Lower lobe of right lung (tissue), 2 donors: ENCODE measurements around the gene MED12L. TPM values are rescaled to one million over a fixed set of nuclear protein-coding genes. Genes with fewer than 3 reads are reported as not detected.

Experiments
- ATAC-seq, 2 donors: fragments of 200-7000 bp; cut with Tn5 transposase; one replicate each; pipeline ENCODE4 v1.9.1; 2020 to 2022; ENCODE audit warnings: mild to moderate bottlenecking in 2 of 2, moderate library complexity in 2 of 2
- DNase-seq: peaks from one replicate; pipeline ENCODE4 v3.0.0-alpha.2; 2020
- H3K27ac ChIP-seq: fragments of 200-600 bp; one replicate; pipeline ENCODE4 v1.8.0; 2022
- H3K27me3 ChIP-seq: fragments of 200-600 bp; one replicate; pipeline ENCODE4 v1.8.0; 2022; ENCODE audit warnings: low read depth
- H3K36me3 ChIP-seq: fragments of 200-600 bp; one replicate; pipeline ENCODE4 v1.8.0; 2022; ENCODE audit warnings: mild to moderate bottlenecking
- H3K4me1 ChIP-seq: fragments of 200-600 bp; one replicate; pipeline ENCODE4 v1.8.0; 2022
- H3K4me3 ChIP-seq: fragments of 200-600 bp; one replicate; pipeline ENCODE4 v1.8.0; 2022; ENCODE audit warnings: mild to moderate bottlenecking
- H3K9me3 ChIP-seq: fragments of 200-600 bp; one replicate; pipeline ENCODE4 v1.8.0; 2022
- intact Hi-C: fragments of 100-400 bp; cut with DNase I; formaldehyde crosslinking; loops from one replicate; pipeline ENCODE4 v1.11.0; 2022
- total RNA-seq: library from RNA; stranded (reverse); fragmentation: NEBNext Ultra II Directional; extraction: Animal tissue kit (Norgen Biotek cat#: 25700); gene quantifications from one replicate; pipeline ENCODE4 v1.2.1, GENCODE V29; 2021
- TF ChIP-seq, protein P1 (sequence below): fragments of 200-600 bp; IDR thresholded peaks from one replicate; pipeline ENCODE4 v1.8.0; 2022; ENCODE audit warnings: antibody characterized with exemption, mild to moderate bottlenecking
- donor health status: DM: no; HTN: yes; CAD: no; lungs with severe emphysema.

Gene MED12L
- total RNA-seq, 1 donor from 2014 or later = 0.44 TPM

GRCh38 chr3:151119188-151119587 lies 33.7 kb downstream of the MED12L start:
- DNase-seq (no peak), ATAC-seq (no peak)
- intact Hi-C loops = no loop called here
- no peaks in the 10 kb centered on the region for H3K9me3 ChIP-seq
- no peaks in the 10 kb centered on the region for H3K4me1 ChIP-seq
- TF ChIP-seq, protein P1, sequence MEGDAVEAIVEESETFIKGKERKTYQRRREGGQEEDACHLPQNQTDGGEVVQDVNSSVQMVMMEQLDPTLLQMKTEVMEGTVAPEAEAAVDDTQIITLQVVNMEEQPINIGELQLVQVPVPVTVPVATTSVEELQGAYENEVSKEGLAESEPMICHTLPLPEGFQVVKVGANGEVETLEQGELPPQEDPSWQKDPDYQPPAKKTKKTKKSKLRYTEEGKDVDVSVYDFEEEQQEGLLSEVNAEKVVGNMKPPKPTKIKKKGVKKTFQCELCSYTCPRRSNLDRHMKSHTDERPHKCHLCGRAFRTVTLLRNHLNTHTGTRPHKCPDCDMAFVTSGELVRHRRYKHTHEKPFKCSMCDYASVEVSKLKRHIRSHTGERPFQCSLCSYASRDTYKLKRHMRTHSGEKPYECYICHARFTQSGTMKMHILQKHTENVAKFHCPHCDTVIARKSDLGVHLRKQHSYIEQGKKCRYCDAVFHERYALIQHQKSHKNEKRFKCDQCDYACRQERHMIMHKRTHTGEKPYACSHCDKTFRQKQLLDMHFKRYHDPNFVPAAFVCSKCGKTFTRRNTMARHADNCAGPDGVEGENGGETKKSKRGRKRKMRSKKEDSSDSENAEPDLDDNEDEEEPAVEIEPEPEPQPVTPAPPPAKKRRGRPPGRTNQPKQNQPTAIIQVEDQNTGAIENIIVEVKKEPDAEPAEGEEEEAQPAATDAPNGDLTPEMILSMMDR = no peak
- no peaks in the 10 kb centered on the region for H3K36me3 ChIP-seq
- no peak overlapping the region for H3K27ac ChIP-seq
- no peaks in the 10 kb centered on the region for H3K27me3 ChIP-seq
- H3K4me3 ChIP-seq = no peak overlapping the region

- H3K27me3 ChIP-seq = no peaks in the 10 kb centered on the region
- no peaks in the 10 kb centered on the region for H3K4me1 ChIP-seq
- H3K4me3 ChIP-seq = no peak overlapping the region
- H3K9me3 ChIP-seq = no peaks in the 10 kb centered on the region
- ATAC-seq = no peak
- intact Hi-C loops = no loop called here
- TF ChIP-seq, protein P1 = no peak
- DNase-seq = no peak
- H3K27ac ChIP-seq = no peak overlapping the region
- no peaks in the 10 kb centered on the region for H3K36me3 ChIP-seq
Observed at GRCh38 chr3:151120409-151120808, 34.9 kb downstream of the MED12L start.

GRCh38 chr3:151121016-151121415 lies 35.6 kb downstream of the MED12L start:
- H3K27ac ChIP-seq = no peak overlapping the region

GRCh38 chr3:151123827-151124226 lies 38.4 kb downstream of the MED12L start:
- Histone ChIP-seq H3K27ac (no peak overlapping the region), H3K4me1 (no peaks in the 10 kb centered on the region), H3K9me3 (no peaks in the 10 kb centered on the region), H3K4me3 (no peak overlapping the region), H3K27me3 (no peaks in the 10 kb centered on the region), H3K36me3 (no peaks in the 10 kb centered on the region)
- TF ChIP-seq, protein P1 = no peak
- DNase-seq (no peak), ATAC-seq (no peak)
- intact Hi-C loops = no loop called here

More at GRCh38 chr3:151121016-151121415, 35.6 kb downstream of the MED12L start:
- H3K4me1 ChIP-seq = no peaks in the 10 kb centered on the region
- no peaks in the 10 kb centered on the region for H3K9me3 ChIP-seq
- TF ChIP-seq, protein P1 = no peak
- no peaks in the 10 kb centered on the region for H3K36me3 ChIP-seq
- DNase-seq (no peak), ATAC-seq (no peak)
- H3K27me3 ChIP-seq = no peaks in the 10 kb centered on the region
- intact Hi-C loops = no loop called here
- no peak overlapping the region for H3K4me3 ChIP-seq

DNA sequence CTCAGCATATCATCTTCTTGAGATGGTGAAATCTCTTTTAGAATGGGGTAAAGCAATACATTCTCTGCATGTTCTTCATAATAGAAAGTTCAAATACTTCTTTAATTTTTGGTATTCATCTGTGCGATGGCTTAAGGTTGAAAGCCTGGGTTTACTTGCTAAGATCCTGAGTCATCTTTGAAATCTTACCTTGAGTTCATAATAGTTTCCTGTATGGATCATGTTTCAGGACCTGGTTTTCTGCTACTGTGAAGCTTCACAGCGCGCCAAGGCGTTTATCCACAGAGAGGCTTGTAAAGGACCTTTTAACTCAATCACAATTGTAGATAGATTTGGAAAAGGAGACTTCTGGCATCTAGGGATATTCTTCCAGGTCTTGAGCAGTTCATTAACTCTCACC lies 39.0 kb downstream of the MED12L start:
- Histone ChIP-seq H3K9me3 (no peaks in the 10 kb centered on the region), H3K27me3 (no peaks in the 10 kb centered on the region), H3K36me3 (no peaks in the 10 kb centered on the region), H3K4me3 (no peak overlapping the region), H3K4me1 (no peaks in the 10 kb centered on the region), H3K27ac (no peak overlapping the region)
- DNase-seq (no peak), ATAC-seq (no peak)
- intact Hi-C loops = no loop called here
- TF ChIP-seq, protein P1 = no peak

DNA sequence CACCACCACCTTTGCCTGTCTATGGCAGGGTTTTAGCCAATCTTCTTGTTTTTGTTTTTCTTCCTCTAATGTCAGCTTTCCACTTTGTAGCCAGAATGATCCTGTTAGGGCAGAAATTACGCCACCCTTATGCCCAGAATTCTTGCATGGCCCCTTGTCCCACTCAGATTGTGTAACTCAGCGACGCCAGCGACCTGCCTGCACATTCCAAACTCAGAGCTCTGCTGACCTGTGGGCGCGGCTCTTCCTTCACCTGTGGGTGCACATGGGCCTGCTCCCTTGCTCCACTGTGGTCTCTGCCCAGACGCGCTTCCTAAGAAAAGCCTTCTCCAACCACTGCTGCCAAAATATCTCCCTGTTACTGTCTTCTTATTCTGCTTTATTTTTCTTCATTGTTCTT lies 45.0 kb downstream of the MED12L start:
- H3K27ac ChIP-seq = no peak overlapping the region
- peak; percentile 65 for DNase-seq
- H3K9me3 ChIP-seq = no peaks in the 10 kb centered on the region
- intact Hi-C loops = no loop called here
- H3K4me3 ChIP-seq = no peak overlapping the region
- peaks cover 2% of the 10 kb centered on the region for H3K27me3 ChIP-seq
- peak; percentile 81 to 83 for ATAC-seq
- TF ChIP-seq, protein P1 = no peak
- no peaks in the 10 kb centered on the region for H3K36me3 ChIP-seq
- H3K4me1 ChIP-seq = no peaks in the 10 kb centered on the region
